Measurements from ENCODE around the gene KIF5A. TPM values are rescaled to one million over a fixed set of nuclear protein-coding genes. Genes with fewer than 3 reads are reported as not detected.

KIF5A gene
- total RNA-seq, 4 donors from 2014 or later = 0.15 to 0.22 (median 0.19) TPM; not detected in 1

DNA sequence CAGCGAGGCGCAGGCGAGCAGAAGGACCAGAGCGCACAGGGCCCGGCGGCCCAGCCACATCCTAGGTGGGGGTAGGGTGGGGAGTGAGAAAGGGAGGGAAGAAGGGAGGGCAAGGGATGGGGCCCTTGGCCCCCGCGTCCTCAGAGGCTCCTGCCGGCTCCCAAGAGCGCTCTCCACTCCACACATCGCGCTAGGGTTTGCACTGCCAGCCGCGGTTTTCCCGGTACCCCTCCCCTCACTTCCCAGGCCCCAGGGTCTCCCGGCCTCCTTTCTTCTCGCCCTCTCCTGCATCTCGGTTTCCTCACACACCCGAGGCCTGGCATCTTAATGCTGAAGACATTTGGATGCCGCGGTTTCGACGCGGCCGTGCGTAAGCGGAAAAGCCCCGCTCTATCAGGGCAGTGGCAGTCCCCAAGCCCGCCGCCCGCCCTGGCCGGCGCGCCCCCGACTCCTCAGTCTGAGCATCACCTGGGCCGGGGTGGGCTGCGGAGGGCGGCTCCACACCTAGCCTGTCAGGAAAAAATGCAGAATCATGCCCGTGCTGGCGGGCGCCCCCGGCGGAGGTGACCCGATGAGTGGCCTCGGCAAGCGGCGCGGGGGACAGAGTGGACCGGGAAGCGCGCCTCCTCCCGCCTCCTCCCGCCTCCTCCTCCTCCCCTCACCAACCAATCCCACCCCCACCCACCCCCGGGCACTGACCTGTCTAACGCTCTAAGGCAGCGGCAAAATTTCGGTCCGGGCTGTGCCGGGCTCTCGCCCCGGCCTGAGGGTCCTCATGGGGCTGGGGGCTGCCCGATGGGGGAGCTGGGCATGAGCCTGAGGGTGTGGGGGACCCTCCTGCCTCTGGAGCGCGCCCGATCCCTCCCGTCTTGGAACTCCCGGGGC is 82.5 kb downstream of the KIF5A start:
- 0% methylated on average over 6 to 14 of the region's 67 CpGs for WGBS, 2 donors
- Histone ChIP-seq H3K27ac (peak overlapping the region in 3 of 4 donors; percentile 14 to 28 (median 27)), H3K4me3 (peak overlapping the region; percentile 31 to 70 (median 52)), H3K36me3 (no peaks in the 10 kb centered on the region), H3K9me3 (no peaks in the 10 kb centered on the region), H3K4me1 (peaks cover 17 to 31% (median 19%) of the 10 kb centered on the region in 3 donors), H3K27me3 (peaks cover 12 to 90% (median 20%) of the 10 kb centered on the region in 4 donors)
- no peak for TF ChIP-seq POLR2A (IDR thresholded peaks at IDR 0.05)
- TF ChIP-seq, protein P1, sequence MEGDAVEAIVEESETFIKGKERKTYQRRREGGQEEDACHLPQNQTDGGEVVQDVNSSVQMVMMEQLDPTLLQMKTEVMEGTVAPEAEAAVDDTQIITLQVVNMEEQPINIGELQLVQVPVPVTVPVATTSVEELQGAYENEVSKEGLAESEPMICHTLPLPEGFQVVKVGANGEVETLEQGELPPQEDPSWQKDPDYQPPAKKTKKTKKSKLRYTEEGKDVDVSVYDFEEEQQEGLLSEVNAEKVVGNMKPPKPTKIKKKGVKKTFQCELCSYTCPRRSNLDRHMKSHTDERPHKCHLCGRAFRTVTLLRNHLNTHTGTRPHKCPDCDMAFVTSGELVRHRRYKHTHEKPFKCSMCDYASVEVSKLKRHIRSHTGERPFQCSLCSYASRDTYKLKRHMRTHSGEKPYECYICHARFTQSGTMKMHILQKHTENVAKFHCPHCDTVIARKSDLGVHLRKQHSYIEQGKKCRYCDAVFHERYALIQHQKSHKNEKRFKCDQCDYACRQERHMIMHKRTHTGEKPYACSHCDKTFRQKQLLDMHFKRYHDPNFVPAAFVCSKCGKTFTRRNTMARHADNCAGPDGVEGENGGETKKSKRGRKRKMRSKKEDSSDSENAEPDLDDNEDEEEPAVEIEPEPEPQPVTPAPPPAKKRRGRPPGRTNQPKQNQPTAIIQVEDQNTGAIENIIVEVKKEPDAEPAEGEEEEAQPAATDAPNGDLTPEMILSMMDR (IDR thresholded peaks at IDR 0.05) = no peak
- no peak for DNase-seq
- intact Hi-C loops (cut with DNase I) = no loop called here

DNA sequence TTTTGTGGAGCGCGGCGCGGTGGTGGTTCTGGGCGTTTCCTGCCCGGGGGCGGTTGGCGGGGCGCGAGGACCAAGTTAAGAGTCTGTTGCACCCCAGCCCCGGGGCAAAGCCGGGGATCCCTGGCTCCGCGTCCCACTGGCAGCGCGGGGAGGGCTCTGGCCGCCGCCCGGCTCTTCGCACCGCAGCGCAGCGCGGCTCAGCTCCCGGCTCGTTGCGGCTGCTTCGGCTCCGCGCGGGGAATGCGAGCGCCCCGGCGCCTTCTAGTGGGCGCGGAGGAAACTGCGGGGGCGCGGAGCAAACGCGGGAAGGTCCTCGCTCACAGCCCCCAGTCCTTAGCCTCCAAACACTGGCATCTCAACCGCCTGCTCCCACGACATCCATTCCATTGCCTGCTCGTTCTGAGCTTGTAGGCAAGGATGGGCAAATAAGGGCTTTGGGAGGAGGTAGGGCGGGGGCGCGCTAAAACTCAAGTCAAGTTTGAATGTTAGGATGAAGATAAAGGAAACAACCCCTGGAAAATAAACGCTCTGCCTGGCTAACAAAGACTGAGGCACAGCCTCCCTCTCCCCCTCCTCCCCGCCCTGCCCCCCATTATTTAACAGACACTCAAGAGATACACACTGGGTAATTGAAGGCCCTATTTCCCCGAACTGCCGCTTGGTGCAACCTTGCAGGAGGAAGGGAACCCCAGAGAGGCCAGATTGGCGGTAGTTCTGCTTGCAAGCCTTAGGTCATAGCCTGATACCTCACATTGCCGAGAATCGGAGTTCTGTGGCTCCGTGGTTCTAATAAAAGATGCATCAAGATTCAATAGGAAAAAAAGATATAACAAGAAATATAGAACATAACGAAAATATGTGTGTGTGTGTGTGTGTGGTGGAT is 83.4 kb downstream of the KIF5A start, which contains the start of gene B4GALNT1:
TSS of gene B4GALNT1 (minus strand) at position 244 of the 883 bp plus-strand sequence. CDS start 1,069 bp downstream, outside the sequence.
- intact Hi-C loops (cut with DNase I) = no loop called here
- H3K27ac ChIP-seq = peak within 1 kb of the TSS in 3 of 4 donors; percentile 14 to 28 (median 27)
- 2 to 6% methylated on average over 7 to 13 of the region's 58 CpGs for WGBS, 2 donors
- H3K4me1 ChIP-seq = peaks cover 17 to 22% (median 19%) of the 10 kb centered on the region in 3 donors
- peaks cover 7 to 85% (median 14%) of the 10 kb centered on the region in 4 donors for H3K27me3 ChIP-seq
- DNase-seq = no peak
- no peak for TF ChIP-seq POLR2A (IDR thresholded peaks at IDR 0.05)
- TF ChIP-seq, protein P1 (IDR thresholded peaks at IDR 0.05) = peak; percentile 66 to 89 (median 83)
- no peaks in the 10 kb centered on the region for H3K36me3 ChIP-seq
- H3K9me3 ChIP-seq = no peaks in the 10 kb centered on the region
- peak within 1 kb of the TSS; percentile 31 to 70 (median 52) for H3K4me3 ChIP-seq

Small RNA genes lying within 50 kb of the gene (small RNA-seq; reads per million reads assigned to genes)
- 0 reads per million in 4 donors for gene MIR616

Other genes with a start within 250 kb of the KIF5A start
- gene R3HDM2, start 119.0 kb upstream of the KIF5A start, total RNA-seq = 10 to 100 TPM; 21.7 to 37.6 (median 29.3) TPM
- not detected for gene INHBC, start 115.3 kb upstream of the KIF5A start, total RNA-seq
- gene INHBE, start 94.7 kb upstream of the KIF5A start, total RNA-seq = not detected
- under 1 TPM in 2 of 4 donors, not detected in 2; 0.09 to 0.48 TPM for gene GLI1, start 90.3 kb upstream of the KIF5A start, total RNA-seq
- 10 to 100 TPM in 2 of 4 donors, 1 to 10 TPM in 2; 4.5 to 20.4 (median 11.3) TPM for gene ARHGAP9, start 70.2 kb upstream of the KIF5A start, total RNA-seq
- 10 to 100 TPM; 54.2 to 94.6 (median 69.6) TPM for gene MARS1, start 62.0 kb upstream of the KIF5A start, total RNA-seq
- gene DDIT3, start 29.5 kb upstream of the KIF5A start, total RNA-seq = 10 to 100 TPM in 3 of 4 donors, 1 to 10 TPM in 1; 5.1 to 23.3 (median 15.4) TPM
- 10 to 100 TPM; 13.8 to 33.2 (median 17.6) TPM for gene MBD6, start 27.2 kb upstream of the KIF5A start, total RNA-seq
- gene DCTN2, start 2.9 kb upstream of the KIF5A start, total RNA-seq = 100 to 1,000 TPM; 122 to 175 (median 159) TPM
- 10 to 100 TPM; 25.2 to 41.7 (median 33.1) TPM for gene PIP4K2C, start 41.1 kb downstream of the KIF5A start, total RNA-seq
- gene DTX3, start 54.8 kb downstream of the KIF5A start, total RNA-seq = 10 to 100 TPM in 1 of 4 donors, 1 to 10 TPM in 3; 1.6 to 16.6 (median 5.6) TPM
- 10 to 100 TPM in 1 of 4 donors, 1 to 10 TPM in 2, under 1 TPM in 1; 0.76 to 27.7 (median 6.2) TPM for gene ARHGEF25, start 61.4 kb downstream of the KIF5A start, total RNA-seq
- gene B4GALNT1, start 83.2 kb downstream of the KIF5A start, total RNA-seq = under 1 TPM; 0.18 to 0.56 (median 0.23) TPM
- gene OS9, start 144.1 kb downstream of the KIF5A start, total RNA-seq = 100 to 1,000 TPM; 151 to 231 (median 168) TPM
- 1 to 10 TPM in 3 of 4 donors, under 1 TPM in 1; 0.88 to 2.3 (median 1.3) TPM for gene AGAP2, start 188.7 kb downstream of the KIF5A start, total RNA-seq
- 10 to 100 TPM; 37.2 to 62.5 (median 40.2) TPM for gene TSPAN31, start 195.0 kb downstream of the KIF5A start, total RNA-seq
- gene CDK4, start 202.3 kb downstream of the KIF5A start, total RNA-seq = 10 to 100 TPM; 42.8 to 96.9 (median 60.4) TPM
- gene MARCHF9, start 205.1 kb downstream of the KIF5A start, total RNA-seq = 1 to 10 TPM; 3.6 to 8.4 (median 5.3) TPM
- gene CYP27B1, start 217.0 kb downstream of the KIF5A start, total RNA-seq = 1 to 10 TPM in 2 of 4 donors, under 1 TPM in 2; 0.18 to 1.7 (median 1.1) TPM
- 10 to 100 TPM in 3 of 4 donors, 1 to 10 TPM in 1; 6.7 to 16.8 (median 11.8) TPM for gene METTL1, start 222.1 kb downstream of the KIF5A start, total RNA-seq
- gene EEF1AKMT3, start 222.6 kb downstream of the KIF5A start, total RNA-seq = 1 to 10 TPM; 2.6 to 7.6 (median 3.7) TPM
- gene TSFM, start 232.7 kb downstream of the KIF5A start, total RNA-seq = 10 to 100 TPM; 18.5 to 37.2 (median 24.7) TPM